Right renal pelvis (tissue), 4 donors: ENCODE measurements around the gene NKAIN2. TPM values are rescaled to one million over a fixed set of nuclear protein-coding genes. Genes with fewer than 3 reads are reported as not detected.
"Not testable (repeated sequence)": the region's sequence is repeated elsewhere in the genome, so short reads cannot be mapped to it uniquely, and the experiment has no call there.

Experiments
- DNase-seq, 4 donors: peaks; one replicate each; pipeline ENCODE4 v3.0.0-alpha.2; 2013; ENCODE audit warnings: low read depth in 4 of 4, low spot score in 3 of 4, missing footprints in 1 of 4
- polyA plus RNA-seq, 4 donors: library from polyadenylated mRNA; unstranded; fragments of 120-200 nt; gene quantifications; one replicate each; pipeline ENCODE4 v1.2.1, GENCODE V29; 2013; ENCODE audit not compliant: insufficient read length in 4 of 4

Gene NKAIN2
- polyA plus RNA-seq, 4 donors = 16.1 to 34.6 (median 23.6) TPM

DNA sequence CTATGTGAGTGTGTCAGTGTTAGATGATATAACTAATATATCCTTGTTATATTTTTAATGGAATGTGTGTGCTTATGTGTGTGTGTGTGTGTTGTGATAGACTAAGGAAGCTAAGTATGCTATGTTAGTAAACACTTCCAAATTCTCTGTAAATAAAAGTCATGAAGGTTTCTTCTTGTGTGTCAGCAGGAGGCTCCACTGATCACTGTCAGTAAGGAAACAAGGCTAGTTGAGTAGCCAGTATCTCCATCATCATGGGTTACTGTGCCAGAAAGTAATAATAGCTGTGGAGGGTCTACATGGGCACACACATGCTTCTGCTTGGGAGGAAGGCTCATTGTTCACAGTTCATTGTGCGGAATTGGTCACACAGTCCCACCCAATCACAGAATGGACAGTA, 855.8 kb downstream of the NKAIN2 start:
- DNase-seq = no peak

DNA sequence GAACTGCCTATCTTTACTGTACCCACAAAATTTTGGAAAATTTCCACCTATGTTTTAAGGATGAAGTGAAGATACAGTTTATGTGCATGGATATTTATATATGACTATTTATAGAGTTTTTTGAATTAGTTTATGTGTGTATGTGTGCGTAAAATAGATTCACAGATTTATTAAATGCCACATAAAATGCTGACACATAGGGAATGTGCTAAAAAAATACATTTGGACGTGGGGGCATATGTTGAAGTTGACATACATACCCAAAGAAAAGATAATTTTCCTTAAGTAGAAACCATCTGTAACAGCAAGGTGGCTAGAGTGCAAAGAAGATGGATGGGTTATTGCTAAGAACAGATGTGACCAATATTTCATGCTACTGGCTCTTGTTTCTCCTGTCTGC, 856.5 kb downstream of the NKAIN2 start:
- no peak for DNase-seq

DNA sequence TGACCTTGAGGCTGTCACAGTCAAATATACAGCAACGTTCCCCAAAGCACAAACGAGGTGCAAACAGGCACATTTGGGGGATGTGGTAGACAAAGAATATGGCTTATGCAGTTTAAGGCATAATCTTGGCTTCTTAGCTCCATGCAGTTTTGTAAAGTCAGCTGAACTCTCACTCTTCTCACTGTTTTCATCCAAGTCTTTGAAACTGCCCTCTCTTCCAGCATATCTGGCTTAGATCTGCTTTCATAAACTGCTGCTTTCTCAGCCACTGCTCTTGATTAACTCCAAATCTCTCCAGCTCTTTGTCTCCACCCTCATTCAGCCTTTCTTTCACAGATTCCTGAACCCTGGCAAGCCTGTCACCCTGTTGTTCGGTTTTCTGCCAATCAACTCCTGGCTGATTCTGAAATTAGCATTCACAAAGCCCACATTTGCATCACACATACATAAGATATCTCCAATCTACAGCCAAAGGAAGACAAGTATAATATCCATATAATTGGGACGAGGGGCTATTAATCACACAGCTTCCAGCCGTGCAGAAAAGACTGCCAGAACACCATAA, 857.5 kb downstream of the NKAIN2 start:
- DNase-seq = no peak

DNA sequence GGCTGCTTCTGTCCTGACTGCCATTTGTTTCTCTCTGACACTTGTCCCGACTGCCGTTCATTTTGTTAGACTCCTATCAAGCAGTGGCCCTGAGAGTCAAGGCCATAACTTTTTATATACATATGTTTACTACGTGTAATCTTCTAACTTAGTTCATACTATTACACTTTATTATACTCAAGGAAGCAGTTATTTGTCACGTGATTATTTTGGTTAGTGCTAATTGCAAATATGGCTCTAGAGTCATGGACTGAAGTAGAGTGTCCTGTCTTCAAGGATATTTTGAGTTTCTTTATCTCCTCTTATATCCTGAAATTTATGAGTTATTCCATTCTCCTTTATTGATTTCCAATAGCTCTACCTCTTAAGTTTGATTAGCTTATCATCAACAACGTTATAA, 864.4 kb downstream of the NKAIN2 start:
- no peak for DNase-seq

DNA sequence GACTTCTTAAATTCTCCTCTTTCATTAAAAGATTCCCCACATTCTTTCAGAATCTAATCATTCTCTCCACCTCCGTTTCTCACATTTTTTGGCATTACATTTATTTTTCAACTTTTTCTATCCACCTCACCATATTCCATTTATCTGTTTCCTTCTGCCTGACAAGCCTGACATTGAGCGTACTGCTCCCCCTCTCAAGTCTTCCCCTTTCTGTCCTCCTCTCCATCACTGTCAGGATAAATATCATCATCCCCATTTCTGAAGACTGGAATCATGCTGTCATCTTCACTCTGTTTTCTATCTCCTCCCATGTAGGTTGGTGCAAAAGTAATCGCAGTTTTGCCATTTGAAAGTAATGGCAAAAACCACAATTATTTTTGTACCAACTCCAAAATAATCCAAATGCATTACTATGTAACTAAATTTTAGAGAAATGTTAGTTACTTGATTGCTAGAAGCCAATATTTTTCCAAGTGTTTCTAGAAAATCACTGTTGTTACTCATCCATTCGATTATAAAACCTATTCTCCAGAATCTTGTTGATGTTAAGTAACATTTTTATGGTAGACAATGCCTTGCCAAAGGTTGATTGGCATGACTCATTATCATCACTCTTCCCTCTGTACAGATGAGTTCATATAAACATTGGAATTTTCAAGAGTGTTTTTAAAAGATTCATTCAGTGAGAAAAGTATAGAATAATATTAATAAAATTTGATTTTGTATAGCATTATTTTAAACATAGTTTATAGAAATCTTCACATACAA, 866.2 kb downstream of the NKAIN2 start:
- no peak for DNase-seq

DNA sequence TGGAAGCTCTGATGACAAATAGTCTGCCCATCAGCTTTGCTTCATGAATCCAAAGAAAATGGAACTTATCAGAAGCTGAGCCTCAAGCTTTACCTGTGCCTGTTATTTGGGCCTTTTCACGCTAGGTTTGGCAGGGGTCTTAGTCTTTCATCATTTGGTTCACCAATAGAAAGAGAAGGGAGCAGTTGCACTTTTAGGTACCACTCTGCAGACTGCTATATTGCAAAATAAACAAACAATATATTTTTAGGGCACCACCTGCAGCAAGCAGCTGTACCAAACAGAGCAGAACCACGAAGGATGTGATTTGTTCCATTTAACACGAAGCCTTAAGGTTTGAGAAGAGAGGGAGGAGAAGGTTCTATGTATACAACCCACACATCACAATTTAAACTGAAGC, 867.1 kb downstream of the NKAIN2 start:
- no peak for DNase-seq

DNA sequence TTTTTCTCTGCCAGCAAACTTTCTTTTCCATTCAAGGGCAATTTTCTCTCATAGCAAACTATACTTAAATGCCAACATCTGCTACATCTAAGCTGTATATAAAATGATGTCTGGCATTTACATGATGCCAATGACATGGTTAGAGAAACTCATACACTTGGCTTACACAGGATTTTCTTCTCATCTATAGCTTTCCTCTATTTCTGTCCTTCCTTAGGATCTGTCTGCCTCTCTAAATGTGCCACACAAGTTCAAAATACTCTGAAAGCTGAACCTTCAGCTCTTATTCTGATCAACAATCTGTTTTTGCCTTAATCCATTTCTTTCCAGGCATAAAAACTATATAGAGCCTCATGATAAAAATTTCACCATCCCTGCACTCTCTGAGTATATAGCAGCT, 867.7 kb downstream of the NKAIN2 start:
- DNase-seq = no peak

DNA sequence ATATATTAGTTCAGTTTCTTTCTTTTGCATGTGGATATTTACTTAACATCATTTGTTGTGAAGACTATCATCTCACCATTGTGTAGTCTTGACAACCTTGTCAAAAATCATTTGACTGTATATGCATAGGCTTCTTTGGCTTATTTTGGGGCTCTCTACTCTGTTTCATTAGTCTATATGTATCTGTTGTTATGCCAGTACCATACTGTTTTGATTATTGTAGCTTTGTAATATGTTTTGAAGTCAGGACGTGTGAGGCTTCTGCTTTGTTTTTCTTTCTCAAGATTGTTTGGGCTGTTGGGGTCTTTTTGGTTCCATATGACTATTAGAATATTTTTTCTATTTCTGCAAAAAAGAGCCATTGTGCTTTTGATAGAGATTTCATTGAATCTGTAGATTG, 870.4 kb downstream of the NKAIN2 start:
- DNase-seq = no peak

DNA sequence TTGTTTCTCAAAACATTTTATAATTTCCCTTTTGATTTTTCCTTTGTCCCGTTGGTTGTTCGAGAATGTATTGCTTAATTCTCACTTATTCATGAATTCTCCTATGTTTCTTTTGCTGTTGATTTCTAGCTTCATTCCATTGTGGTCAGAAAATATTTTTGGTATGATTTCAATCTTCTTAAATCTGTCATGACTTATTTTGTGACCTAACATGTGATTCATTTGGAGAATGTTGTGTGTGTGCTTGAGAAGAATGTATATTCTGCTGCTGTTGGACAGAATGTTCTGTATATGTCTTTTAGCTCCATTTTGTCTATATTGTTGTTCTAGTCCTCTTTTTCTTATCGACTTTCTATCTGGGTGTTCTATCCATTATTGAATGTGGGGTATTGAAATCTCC, 872.4 kb downstream of the NKAIN2 start:
- no peak for DNase-seq

DNA sequence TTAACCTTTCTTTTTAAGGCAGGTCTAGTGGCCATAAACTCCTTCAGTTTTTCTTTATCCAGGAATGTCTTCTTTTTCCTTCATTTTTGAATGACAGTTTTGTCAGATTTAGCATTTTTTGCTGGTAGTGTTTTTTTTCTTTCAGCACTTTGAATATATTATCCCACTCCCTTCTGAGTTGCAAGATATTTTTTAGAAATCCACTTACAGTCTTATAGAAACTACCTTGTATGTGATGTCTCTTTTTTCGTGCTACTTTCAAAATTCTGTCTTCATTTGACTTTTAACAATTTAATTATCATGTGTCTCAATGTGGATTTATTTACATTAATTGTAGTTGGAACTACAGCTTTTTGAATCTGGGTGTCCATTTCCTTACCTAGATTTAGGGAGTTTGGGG, 874.2 kb downstream of the NKAIN2 start:
- DNase-seq = no peak

DNA sequence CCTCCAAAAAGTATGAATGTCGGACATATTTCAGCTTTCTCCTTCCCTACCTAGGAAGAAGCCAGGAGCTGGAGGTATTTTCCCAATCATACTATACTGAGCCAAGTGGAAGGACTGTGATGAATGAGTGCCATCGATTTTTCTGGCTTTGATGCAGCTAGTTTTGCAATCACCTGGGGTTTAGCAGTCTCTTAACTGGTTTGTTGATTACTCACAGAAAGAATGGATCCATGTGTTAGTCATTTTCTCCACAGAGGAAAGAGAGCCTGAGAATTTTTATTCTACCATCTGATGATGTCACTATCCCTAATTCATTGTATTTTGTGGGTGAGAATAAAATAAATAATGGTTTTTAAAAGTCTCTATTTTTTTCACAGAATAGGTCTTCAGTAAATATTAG, 875.7 kb downstream of the NKAIN2 start:
- no peak for DNase-seq

DNA sequence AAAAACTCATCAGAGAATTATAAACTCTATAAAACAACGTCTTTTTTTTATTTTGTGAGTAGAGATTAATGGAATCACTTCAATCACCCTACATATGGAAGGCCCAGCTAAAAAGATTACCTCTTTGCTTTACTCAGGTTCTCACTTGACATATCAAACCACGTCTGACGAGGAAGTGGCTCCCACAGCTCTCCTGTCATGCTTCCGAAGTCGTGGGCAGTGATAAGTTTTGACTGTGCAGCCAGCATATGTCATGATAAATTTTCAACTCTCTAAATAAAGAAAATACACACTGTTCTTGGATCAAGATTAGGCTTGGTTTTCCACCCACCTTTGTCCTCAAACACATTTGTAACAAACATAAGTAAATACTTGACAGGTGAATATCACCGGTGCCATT, 879.1 kb downstream of the NKAIN2 start:
- no peak for DNase-seq

DNA sequence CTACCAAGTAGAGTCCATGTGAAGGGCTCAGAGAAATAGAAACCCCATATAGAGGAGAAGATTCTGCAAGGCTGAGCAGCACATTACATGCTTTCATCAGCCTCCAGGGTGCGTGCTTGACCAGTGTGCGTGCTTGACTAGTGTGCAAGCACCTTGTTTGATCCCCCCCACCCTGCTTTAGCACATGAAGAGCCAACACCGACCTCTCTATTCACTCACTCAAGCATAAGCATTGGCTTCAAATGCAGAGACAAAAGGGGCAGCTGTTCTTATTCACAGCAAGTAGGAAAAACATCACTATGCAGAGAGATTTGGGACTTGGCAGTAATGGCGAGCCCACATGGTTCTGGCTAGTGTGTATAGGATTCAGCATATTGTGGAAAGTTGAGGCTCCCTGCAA, 879.8 kb downstream of the NKAIN2 start:
- DNase-seq = no peak

DNA sequence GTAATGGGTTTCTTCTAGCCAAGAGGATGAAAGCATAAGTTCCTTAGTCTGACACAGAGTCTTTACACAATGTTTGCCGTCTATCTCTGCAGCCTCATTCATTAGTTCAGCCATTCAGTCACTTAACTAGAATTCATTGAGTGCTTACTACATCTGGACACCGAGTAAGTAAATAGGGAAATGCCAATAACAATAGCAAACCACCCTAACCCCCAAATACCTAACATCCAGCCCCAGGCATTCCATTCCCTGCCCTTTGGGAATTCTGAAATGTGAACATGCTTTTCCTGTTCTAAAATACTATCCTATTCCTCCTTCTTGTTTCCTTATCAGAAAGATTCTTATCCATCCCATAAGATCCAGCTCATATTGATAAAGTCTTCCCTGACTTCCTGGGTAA, 881.0 kb downstream of the NKAIN2 start:
- DNase-seq = no peak

DNA sequence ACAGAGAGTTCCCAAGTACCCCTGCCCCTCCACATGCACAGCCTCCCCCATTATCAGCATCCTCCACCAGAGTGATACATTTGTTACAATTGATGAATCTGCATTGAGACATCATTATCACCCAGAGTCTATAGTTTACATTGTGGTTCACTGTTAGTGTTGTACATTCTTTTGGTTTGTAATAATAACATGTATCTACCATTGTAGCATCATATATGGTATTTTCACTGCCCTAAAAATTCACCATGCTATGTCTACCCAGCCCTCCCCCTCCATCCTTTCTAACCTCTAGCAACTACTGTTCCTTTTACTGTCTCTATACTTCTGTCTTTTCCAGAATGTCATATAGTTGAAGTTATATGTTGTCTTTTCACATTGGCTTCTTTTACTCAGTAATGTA, 884.7 kb downstream of the NKAIN2 start:
- DNase-seq = no peak

DNA sequence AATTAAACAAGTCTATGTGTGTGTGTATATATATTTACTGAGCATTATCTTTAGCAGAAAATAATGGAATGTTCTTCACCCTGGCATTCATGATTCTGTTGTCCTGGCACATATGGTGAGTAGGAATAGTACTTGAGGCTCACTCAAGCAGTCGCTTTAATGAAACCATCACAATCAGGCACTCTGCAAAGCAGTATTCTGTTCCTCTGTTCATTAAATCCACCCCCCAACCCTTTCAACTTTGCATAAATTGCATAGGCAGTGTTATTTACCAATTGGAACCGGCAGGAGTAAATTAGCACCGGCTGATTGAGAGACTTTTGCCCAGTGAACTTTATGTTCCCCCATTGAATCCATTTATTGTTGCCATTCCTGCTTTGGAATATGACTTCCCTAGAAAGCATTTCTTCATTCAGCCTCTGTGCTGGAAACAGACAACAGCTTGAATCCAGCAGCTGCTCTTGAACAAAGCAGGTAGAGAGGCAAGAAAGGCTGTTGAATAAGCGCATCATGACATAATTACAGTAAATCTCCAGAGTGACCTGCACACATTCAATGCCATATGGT, 890.6 kb downstream of the NKAIN2 start:
- DNase-seq = no peak

DNA sequence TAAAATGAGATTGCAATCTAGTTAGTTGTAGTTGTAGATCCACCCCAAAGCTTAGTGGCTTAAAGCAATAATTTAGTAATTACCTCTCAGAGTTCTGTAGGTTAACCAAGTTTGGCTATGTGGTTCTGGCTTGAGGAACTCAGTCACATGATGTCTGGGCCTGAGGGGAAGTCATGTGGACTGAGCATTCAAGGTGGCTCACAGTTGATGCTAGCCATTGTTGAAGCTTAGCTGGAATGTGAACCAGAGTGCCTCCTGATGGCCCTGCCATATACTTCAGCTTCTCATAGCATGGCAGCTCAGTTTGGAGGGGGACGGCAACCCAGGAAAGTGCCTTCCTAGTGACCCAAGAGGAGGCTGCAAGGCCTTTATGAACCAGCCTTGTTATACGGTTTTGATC, 895.4 kb downstream of the NKAIN2 start:
- no peak for DNase-seq

DNA sequence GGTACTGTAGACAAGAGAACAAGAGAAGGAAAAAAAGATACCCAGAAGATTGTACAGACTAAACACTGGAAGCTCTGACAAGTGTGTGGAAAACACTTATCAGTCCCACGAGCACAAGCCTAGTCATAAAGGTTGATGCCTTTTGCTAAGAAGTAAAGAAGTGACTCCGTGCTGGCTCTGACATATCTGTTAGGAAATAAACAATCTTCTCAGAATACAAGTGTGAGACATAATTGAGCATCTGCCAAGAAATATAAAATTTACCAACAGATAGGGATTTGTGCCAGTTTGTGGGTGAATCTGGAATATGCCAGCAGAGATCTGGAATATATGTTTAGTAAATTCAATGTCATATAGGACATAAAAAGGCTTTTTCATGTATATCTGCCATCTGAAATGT, 899.9 kb downstream of the NKAIN2 start:
- no peak for DNase-seq

DNA sequence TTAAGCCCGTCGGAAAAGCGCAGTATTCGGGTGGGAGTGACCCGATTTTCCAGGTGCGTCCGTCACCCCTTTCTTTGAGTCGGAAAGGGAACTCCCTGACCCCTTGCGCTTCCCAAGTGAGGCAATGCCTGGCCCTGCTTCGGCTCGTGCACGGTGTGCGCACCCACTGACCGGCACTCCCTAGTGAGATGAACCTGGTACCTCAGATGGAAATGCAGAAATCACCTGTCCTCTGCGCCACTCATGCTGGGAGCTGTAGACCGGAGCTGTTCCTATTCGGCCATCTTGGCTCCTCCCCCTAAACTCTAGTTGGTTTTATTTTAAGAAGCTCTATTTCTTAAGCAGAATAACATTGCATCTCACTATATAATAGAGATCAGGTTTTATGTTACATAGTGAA, 908.9 kb downstream of the NKAIN2 start:
- DNase-seq = not testable (repeated sequence)

DNA sequence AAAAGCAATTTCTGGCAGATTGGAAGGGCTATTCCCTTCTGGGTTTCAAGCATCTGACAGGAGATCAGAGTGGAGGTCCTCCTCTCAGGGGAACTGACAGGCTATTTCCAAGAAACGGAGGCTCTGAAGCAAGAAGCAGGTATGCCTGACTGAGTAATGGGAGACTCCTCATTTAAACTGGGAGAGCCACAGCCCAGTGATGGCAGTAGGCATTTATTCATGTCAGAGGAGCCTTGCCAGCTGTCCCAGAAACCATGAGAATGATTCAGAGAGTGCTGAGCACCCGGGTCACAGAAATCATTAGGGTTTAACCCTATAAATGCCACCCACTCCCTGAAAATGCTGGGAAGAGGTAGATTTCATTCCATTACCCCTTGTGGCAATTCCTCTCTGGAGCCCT, 911.1 kb downstream of the NKAIN2 start:
- no peak for DNase-seq

DNA sequence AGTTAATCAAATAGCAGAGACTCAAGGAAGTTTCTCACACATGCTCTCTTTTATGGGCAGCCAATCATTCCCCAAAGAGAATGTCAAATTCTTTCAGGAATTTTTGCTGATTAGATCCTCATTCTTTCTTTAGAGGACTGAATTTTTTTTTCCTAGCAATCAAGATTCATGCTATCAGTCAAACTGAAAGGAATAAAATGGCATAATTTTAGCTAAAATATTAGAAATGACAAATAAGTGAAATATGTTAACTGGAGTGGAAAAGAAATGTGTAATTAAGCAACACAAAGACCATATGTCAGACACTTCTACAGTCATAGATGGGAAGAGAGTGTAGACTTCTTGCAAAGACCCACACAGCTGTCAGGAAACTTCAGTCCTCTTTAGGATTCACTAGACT, 916.2 kb downstream of the NKAIN2 start:
- no peak for DNase-seq

DNA sequence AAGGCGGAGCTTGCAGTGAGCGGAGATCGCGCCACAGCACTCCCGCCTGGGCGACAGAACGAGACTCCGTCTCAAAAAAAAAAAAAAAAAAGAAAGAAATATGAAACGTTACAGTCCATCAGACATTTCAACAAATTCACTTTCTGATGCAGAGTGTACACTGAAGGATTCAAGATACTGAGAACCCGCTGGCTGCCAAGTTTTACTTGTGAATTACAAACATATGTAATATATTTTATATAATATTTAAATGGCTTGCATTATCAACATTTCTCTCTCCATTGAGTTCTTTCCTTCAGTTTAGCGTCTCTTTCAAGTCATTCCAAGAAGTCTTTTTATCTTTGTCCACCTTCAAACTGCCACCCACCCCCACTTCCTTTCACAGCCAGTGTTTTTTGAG, 917.7 kb downstream of the NKAIN2 start:
- DNase-seq = no peak
